Pancreas (tissue), 10 donors: ENCODE data around the gene CIAO2B. TPM values are rescaled to one million over a fixed set of nuclear protein-coding genes. Genes with fewer than 3 reads are reported as not detected.

ENCODE experiments used
- ATAC-seq, 4 donors: fragments of 200-7000 bp; cut with Tn5 transposase; one replicate each; pipeline versions ENCODE4 v1.8.0 to v1.9.1; 2020; ENCODE audit warnings: mild to moderate bottlenecking in 4 of 4, moderate library complexity in 4 of 4
- DNase-seq, 6 donors: peaks; one replicate each; pipeline ENCODE4 v3.0.0-alpha.2; 2020
- FAIRE-seq: peaks from 2 replicates; lab custom pipeline; 2012; peaks lifted over from hg19 to GRCh38; lab: Jason Lieb, UNC
- H3K27ac ChIP-seq, 4 donors: fragments of 200-600 bp; sonication (generic); 1 replicate in 3 of 4; 2 replicates in 1 of 4; pipeline versions ENCODE4 v1.5.0 to v1.8.0; 2020
- H3K27me3 ChIP-seq, 4 donors: fragments of 200-600 bp; one replicate each; pipeline ENCODE4 v1.8.0; 2021
- H3K36me3 ChIP-seq, 3 donors: fragments of 200-600 bp; sonication (generic) in 1 of 3; one replicate each; pipeline versions ENCODE4 v1.5.0 to v1.8.0; 2020 to 2021
- H3K4me1 ChIP-seq, 3 donors: fragments of 200-600 bp; one replicate each; pipeline ENCODE4 v1.8.0; 2021
- H3K4me3 ChIP-seq, 4 donors: fragments of 200-600 bp; sonication (generic) in 2 of 4; one replicate each; pipeline versions ENCODE4 v1.5.0 to v1.8.0; 2020 to 2021
- H3K9me3 ChIP-seq, 4 donors: fragments of 200-600 bp; one replicate each; pipeline ENCODE4 v1.8.0; 2021
- WGBS, 2 donors: extraction: QIAGEN DNeasy Blood & Tissue Kit; methylation state at CpG; one replicate each; pipeline ENCODE4 v1.1.7; 2013; 5-methylcytosine and 5-hydroxymethylcytosine counted together
- intact Hi-C, 3 donors: fragments of 100-400 bp; cut with DNase I; formaldehyde crosslinking; loops; one replicate each; pipeline versions ENCODE4 v1.11.1 to v1.14.2; 2022
- polyA plus RNA-seq, 2 donors: library from polyadenylated mRNA; stranded (reverse); fragments of 200-250 nt; gene quantifications; one replicate each; pipeline ENCODE4 v1.2.3, GENCODE V29; 2013
- total RNA-seq, 6 donors: library from RNA; stranded (reverse); fragmentation: NEBNext Ultra II Directional in 4 of 6; extraction: Animal tissue kit (Norgen Biotek cat#: 25700) in 4 of 6; gene quantifications; one replicate each; pipeline versions ENCODE4 v1.2.1 to v1.2.4, GENCODE V29; 2021 to 2023
- TF ChIP-seq, protein P1 (sequence below), 4 donors: fragments of 200-600 bp; sonication (generic) in 3 of 4; IDR thresholded peaks; one replicate each; pipeline versions ENCODE4 v1.5.0 to v1.8.0; 2021; ENCODE audit warnings: antibody characterized with exemption in 4 of 4
- donor health status: healthy with polysubstance abuse.
- donor health status: DM: no; HTN: no; CAD: no; lungs with moderate emphysema.
- donor health status: DM: no; HTN: no; CAD: no.
- donor health status: control.
- donor health status: control.
- donor health status: Bipolar disorder and iron deficiency.
- donor health status: DM: yes; HTN: yes; CAD: no.
- donor health status: DM: no; HTN: no; CAD: no.
- donor health status: DM: no; HTN: no; CAD: no.
- donor health status: DM: yes; HTN: yes; CAD: no.

CIAO2B gene
- total and polyA plus RNA-seq, 8 donors: 14.8 to 86.9 (median 26.3) TPM

DNA sequence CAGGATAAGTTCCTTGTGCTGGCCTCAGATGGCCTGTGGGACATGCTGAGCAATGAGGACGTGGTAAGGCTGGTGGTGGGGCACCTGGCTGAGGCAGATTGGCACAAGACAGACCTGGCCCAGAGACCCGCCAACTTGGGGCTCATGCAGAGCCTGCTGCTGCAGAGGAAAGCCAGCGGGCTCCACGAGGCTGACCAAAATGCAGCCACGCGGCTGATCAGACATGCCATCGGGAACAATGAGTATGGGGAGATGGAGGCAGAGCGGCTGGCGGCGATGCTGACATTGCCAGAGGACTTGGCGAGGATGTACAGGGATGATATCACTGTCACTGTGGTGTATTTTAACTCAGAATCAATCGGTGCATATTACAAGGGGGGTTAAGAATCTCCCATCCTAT lies 48.7 kb downstream of the CIAO2B start:
- 85 to 89% methylated on average over 12 of the region's 12 CpGs for WGBS, 2 donors
- Histone ChIP-seq H3K4me1 (peaks cover 0 to 7% (median 5%) of the 10 kb centered on the region in 3 donors), H3K27me3 (no peaks in the 10 kb centered on the region), H3K9me3 (no peaks in the 10 kb centered on the region), H3K27ac (no peak overlapping the region), H3K4me3 (no peak overlapping the region), H3K36me3 (peaks cover 0 to 12% (median 11%) of the 10 kb centered on the region in 3 donors)
- TF ChIP-seq, protein P1, sequence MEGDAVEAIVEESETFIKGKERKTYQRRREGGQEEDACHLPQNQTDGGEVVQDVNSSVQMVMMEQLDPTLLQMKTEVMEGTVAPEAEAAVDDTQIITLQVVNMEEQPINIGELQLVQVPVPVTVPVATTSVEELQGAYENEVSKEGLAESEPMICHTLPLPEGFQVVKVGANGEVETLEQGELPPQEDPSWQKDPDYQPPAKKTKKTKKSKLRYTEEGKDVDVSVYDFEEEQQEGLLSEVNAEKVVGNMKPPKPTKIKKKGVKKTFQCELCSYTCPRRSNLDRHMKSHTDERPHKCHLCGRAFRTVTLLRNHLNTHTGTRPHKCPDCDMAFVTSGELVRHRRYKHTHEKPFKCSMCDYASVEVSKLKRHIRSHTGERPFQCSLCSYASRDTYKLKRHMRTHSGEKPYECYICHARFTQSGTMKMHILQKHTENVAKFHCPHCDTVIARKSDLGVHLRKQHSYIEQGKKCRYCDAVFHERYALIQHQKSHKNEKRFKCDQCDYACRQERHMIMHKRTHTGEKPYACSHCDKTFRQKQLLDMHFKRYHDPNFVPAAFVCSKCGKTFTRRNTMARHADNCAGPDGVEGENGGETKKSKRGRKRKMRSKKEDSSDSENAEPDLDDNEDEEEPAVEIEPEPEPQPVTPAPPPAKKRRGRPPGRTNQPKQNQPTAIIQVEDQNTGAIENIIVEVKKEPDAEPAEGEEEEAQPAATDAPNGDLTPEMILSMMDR (IDR thresholded peaks at IDR 0.05): no peak
- ATAC-seq (no peak), DNase-seq (peak in 1 of 6 donors; percentile 67), FAIRE-seq (no peak)
- intact Hi-C loops: no loop called here

DNA sequence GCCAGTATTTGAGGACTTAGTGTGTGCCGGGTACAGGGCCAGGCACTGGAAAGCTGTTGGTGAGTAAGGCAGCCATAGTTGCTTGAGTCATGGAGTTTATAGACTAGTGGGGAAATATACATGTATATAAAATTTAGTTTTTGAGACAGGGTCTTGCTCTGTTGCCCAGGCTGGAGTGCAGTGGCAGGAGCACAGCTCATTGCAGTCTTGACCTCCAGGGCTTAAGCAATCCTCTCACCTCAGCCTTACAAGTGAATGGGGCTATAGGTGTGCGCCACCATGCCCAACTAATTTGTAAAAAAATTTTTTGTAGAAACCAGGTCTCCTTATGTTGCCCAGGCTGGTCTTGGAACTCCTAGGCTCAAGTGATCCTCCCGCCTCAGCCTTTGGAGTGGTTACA lies 51.5 kb downstream of the CIAO2B start:
- H3K4me3 ChIP-seq: no peak overlapping the region
- FAIRE-seq (no peak), DNase-seq (no peak), ATAC-seq (no peak)
- intact Hi-C loops: no loop called here
- no peak overlapping the region for H3K27ac ChIP-seq
- H3K9me3 ChIP-seq: no peaks in the 10 kb centered on the region
- TF ChIP-seq, protein P1 (IDR thresholded peaks at IDR 0.05): no peak
- H3K27me3 ChIP-seq: no peaks in the 10 kb centered on the region
- peaks cover 4 to 14% (median 7%) of the 10 kb centered on the region in 3 donors for H3K4me1 ChIP-seq
- WGBS, 2 donors: 97% methylated on average over 3 of the region's 3 CpGs
- peaks cover 0 to 12% (median 11%) of the 10 kb centered on the region in 3 donors for H3K36me3 ChIP-seq

Other genes with a start within 250 kb of the CIAO2B start
- gene CMTM4, start 237.7 kb downstream of the CIAO2B start, total RNA-seq: 10 to 100 TPM; 31.7 to 43.5 (median 38.8) TPM
- gene CMTM4, start 237.7 kb downstream of the CIAO2B start, polyA plus RNA-seq: 10 to 100 TPM; 14.9 to 18.4 TPM
- gene DYNC1LI2, start 182.8 kb downstream of the CIAO2B start, total RNA-seq: 10 to 100 TPM; 53.0 to 83.0 (median 68.1) TPM
- 10 to 100 TPM; 44.4 to 57.7 TPM for gene DYNC1LI2, start 182.8 kb downstream of the CIAO2B start, polyA plus RNA-seq
- not detected for gene TERB1, start 132.8 kb downstream of the CIAO2B start, total RNA-seq
- gene TERB1, start 132.8 kb downstream of the CIAO2B start, polyA plus RNA-seq: not detected
- gene NAE1, start 103.4 kb downstream of the CIAO2B start, total RNA-seq: 10 to 100 TPM; 19.3 to 26.7 (median 21.2) TPM
- gene NAE1, start 103.4 kb downstream of the CIAO2B start, polyA plus RNA-seq: 10 to 100 TPM; 20.4 to 29.8 TPM
- not detected for gene CA7, start 90.0 kb downstream of the CIAO2B start, total RNA-seq
- not detected for gene CA7, start 90.0 kb downstream of the CIAO2B start, polyA plus RNA-seq
- gene PDP2, start 53.9 kb downstream of the CIAO2B start, total RNA-seq: 1 to 10 TPM; 6.1 to 8.5 (median 7.7) TPM
- 1 to 10 TPM; 1.6 TPM for gene PDP2, start 53.9 kb downstream of the CIAO2B start, polyA plus RNA-seq
- gene CDH16, start 15.5 kb downstream of the CIAO2B start, total RNA-seq: not detected
- not detected for gene CDH16, start 15.5 kb downstream of the CIAO2B start, polyA plus RNA-seq
- 1 to 10 TPM in 1 of 6 donors, under 1 TPM in 5; 0.20 to 2.7 (median 0.53) TPM for gene RRAD, start 8.9 kb downstream of the CIAO2B start, total RNA-seq
- 1 to 10 TPM; 2.7 to 2.9 TPM for gene RRAD, start 8.9 kb downstream of the CIAO2B start, polyA plus RNA-seq
- 10 to 100 TPM; 14.3 to 23.1 (median 17.3) TPM for gene CES2, start 1.1 kb upstream of the CIAO2B start, total RNA-seq
- 10 to 100 TPM; 14.9 to 18.6 TPM for gene CES2, start 1.1 kb upstream of the CIAO2B start, polyA plus RNA-seq
- 1 to 10 TPM; 1.9 to 6.2 (median 4.6) TPM for gene CES3, start 26.9 kb upstream of the CIAO2B start, total RNA-seq
- 1 to 10 TPM; 4.6 to 7.3 TPM for gene CES3, start 26.9 kb upstream of the CIAO2B start, polyA plus RNA-seq
- gene CES4A, start 54.2 kb upstream of the CIAO2B start, total RNA-seq: 10 to 100 TPM in 1 of 6 donors, 1 to 10 TPM in 5; 3.2 to 10.2 (median 4.6) TPM
- gene CES4A, start 54.2 kb upstream of the CIAO2B start, polyA plus RNA-seq: 10 to 100 TPM; 43.1 to 59.5 TPM
- 10 to 100 TPM; 13.1 to 27.0 (median 20.1) TPM for gene CBFB, start 94.7 kb upstream of the CIAO2B start, total RNA-seq
- gene CBFB, start 94.7 kb upstream of the CIAO2B start, polyA plus RNA-seq: 10 to 100 TPM; 11.5 to 19.7 TPM
- 1 to 10 TPM; 2.8 to 7.3 (median 4.2) TPM for gene PHAF1, start 175.5 kb upstream of the CIAO2B start, total RNA-seq
- gene PHAF1, start 175.5 kb upstream of the CIAO2B start, polyA plus RNA-seq: 1 to 10 TPM; 6.1 to 8.9 TPM
- 1 to 10 TPM; 1.8 to 5.1 (median 3.5) TPM for gene B3GNT9, start 216.6 kb upstream of the CIAO2B start, total RNA-seq
- 1 to 10 TPM; 3.0 to 9.3 TPM for gene B3GNT9, start 216.6 kb upstream of the CIAO2B start, polyA plus RNA-seq
- 10 to 100 TPM in 4 of 6 donors, 1 to 10 TPM in 2; 9.4 to 17.4 (median 11.5) TPM for gene TRADD, start 225.5 kb upstream of the CIAO2B start, total RNA-seq
- gene TRADD, start 225.5 kb upstream of the CIAO2B start, polyA plus RNA-seq: 10 to 100 TPM; 21.3 to 33.3 TPM
- 10 to 100 TPM; 12.9 to 31.7 (median 24.2) TPM for gene FBXL8, start 225.6 kb upstream of the CIAO2B start, total RNA-seq
- gene FBXL8, start 225.6 kb upstream of the CIAO2B start, polyA plus RNA-seq: 10 to 100 TPM; 41.6 to 86.2 TPM
- 10 to 100 TPM; 34.9 to 70.0 (median 49.1) TPM for gene HSF4, start 230.3 kb upstream of the CIAO2B start, total RNA-seq
- 100 to 1,000 TPM; 310 to 330 TPM for gene HSF4, start 230.3 kb upstream of the CIAO2B start, polyA plus RNA-seq
- 10 to 100 TPM; 15.2 to 31.2 (median 19.8) TPM for gene NOL3, start 236.1 kb upstream of the CIAO2B start, total RNA-seq
- gene NOL3, start 236.1 kb upstream of the CIAO2B start, polyA plus RNA-seq: 100 to 1,000 TPM in 1 of 2 donors, 10 to 100 TPM in 1; 84.5 to 119 TPM
- gene MATCAP1, start 249.6 kb upstream of the CIAO2B start, total RNA-seq: 10 to 100 TPM in 3 of 6 donors, 1 to 10 TPM in 3; 4.8 to 22.3 (median 10.4) TPM
- 10 to 100 TPM; 51.2 to 55.6 TPM for gene MATCAP1, start 249.6 kb upstream of the CIAO2B start, polyA plus RNA-seq